ENCODE measurements around the gene PCDH10. TPM values are rescaled to one million over a fixed set of nuclear protein-coding genes. Genes with fewer than 3 reads are reported as not detected.

The PCDH10 gene
- total and polyA plus RNA-seq, 2 of the 4 experiments (the other 2 are of a cell fraction): 0.90 to 2.0 TPM

- no peak overlapping the region for H3K4me2 ChIP-seq (ENCODE audit: low read depth, low read length)
- no peak overlapping the region for H3K4me3 ChIP-seq (ENCODE audit: insufficient read depth, low read depth, low read length)
- H3K27me3 ChIP-seq (ENCODE audit: control insufficient read depth, insufficient read depth, low read length): no peaks in the 10 kb centered on the region
- H2BK5ac ChIP-seq (ENCODE audit: low read depth, low read length, poor library complexity, severe bottlenecking): no peak overlapping the region
- no peak for ATAC-seq (ENCODE audit: low read depth)
- dilution Hi-C loops (cut with HindIII; ENCODE audit: low sequenced_read_pairs, unreplicated experiment) (no loop called here), intact Hi-C loops (cut with micrococcal nuclease) (no loop called here), in situ Hi-C loops (cut with MboI; ENCODE audit: low sequenced_read_pairs) (no loop called here)
- H2BK120ac ChIP-seq (ENCODE audit: low read depth, low read length): no peak overlapping the region
- ChIA-PET POLR2A (ENCODE audit: unreplicated experiment) (no interaction called here), CTCF (no interaction called here)
- no peak overlapping the region for H3K27ac ChIP-seq (ENCODE audit: insufficient read depth, low read length)
- no CpG with 5 or more reads among the region's 3 CpGs for WGBS, 2 experiments (ENCODE audit: extremely low coverage in 2 of 2, insufficient read length in 1 of 2)
- TF ChIP-seq ELK1 (IDR thresholded peaks at IDR 0.05; ENCODE audit: borderline replicate concordance, low read depth, low read length) (no peak), POLR2A (IDR thresholded peaks at IDR 0.05; ENCODE audit: low read depth, low read length) (no peak), USF2 (IDR thresholded peaks at IDR 0.05; ENCODE audit: low read depth, low read length) (no peak), SMC3 (IDR thresholded peaks at IDR 0.05; ENCODE audit: low read depth, low read length) (no peak), RCOR1 (IDR thresholded peaks at IDR 0.05; ENCODE audit: insufficient replicate concordance, low read length) (no peak), BHLHE40 (IDR thresholded peaks at IDR 0.05; ENCODE audit: low read depth, low read length) (no peak), MAFK (IDR thresholded peaks at IDR 0.05; ENCODE audit: low read depth, low read length) (no peak), NFE2L2 (IDR thresholded peaks at IDR 0.05; ENCODE audit: low read depth, low read length) (no peak), RAD21 (IDR thresholded peaks at IDR 0.05; ENCODE audit: low read length) (no peak), FOS (IDR thresholded peaks at IDR 0.05; ENCODE audit: low read depth, low read length) (no peak), RFX5 (IDR thresholded peaks at IDR 0.05; ENCODE audit: low read depth, low read length) (no peak), CEBPB (IDR thresholded peaks at IDR 0.05; ENCODE audit: low read depth, low read length) (no peak), CTCF (conservative IDR thresholded peaks at IDR 0.05; ENCODE audit: low read depth, low read length) (no peak)
- no peak overlapping the region for H3K56ac ChIP-seq (ENCODE audit: extremely low read depth, insufficient read depth, low read length)
- H3K9ac ChIP-seq (ENCODE audit: low read depth, low read length): no peak overlapping the region
- no peaks in the 10 kb centered on the region for H3K4me1 ChIP-seq (ENCODE audit: control insufficient read depth, insufficient read depth, low read length)
- H3K23ac ChIP-seq (ENCODE audit: low read depth, low read length): no peak overlapping the region
- no TSS peak for BruUV-seq (replicated peaks)
- no peak overlapping the region for H3K18ac ChIP-seq (ENCODE audit: low read depth, low read length)
- no peak overlapping the region for H3K4ac ChIP-seq (ENCODE audit: low read depth, low read length)
- no peaks in the 10 kb centered on the region for H3K9me1 ChIP-seq (ENCODE audit: insufficient read depth, low read length)
- H2AFZ ChIP-seq (replicated peaks; ENCODE audit: low read length, poor library complexity): no peak overlapping the region
- no peaks in the 10 kb centered on the region for H4K20me1 ChIP-seq (ENCODE audit: insufficient read depth, low read length)
- H4K91ac ChIP-seq (ENCODE audit: insufficient read depth, low read depth, low read length): no peak overlapping the region
- no peak overlapping the region for H2BK20ac ChIP-seq (ENCODE audit: low read depth, low read length)
- no peak overlapping the region for H2AK5ac ChIP-seq (ENCODE audit: low read depth, low read length)
- DNase-seq: no peak
- no peak overlapping the region for H4K8ac ChIP-seq (ENCODE audit: low read depth in 2 of 2, low read length in 2 of 2)
- H2AK9ac ChIP-seq (replicated peaks; ENCODE audit: low read depth, low read length, poor library complexity): no peak overlapping the region
- H4K5ac ChIP-seq (ENCODE audit: low read depth, low read length): no peak overlapping the region
- H3K14ac ChIP-seq (replicated peaks; ENCODE audit: low read depth, low read length): no peak overlapping the region
- H3K9me3 ChIP-seq (ENCODE audit: control insufficient read depth, insufficient read depth, low read length): no peaks in the 10 kb centered on the region
- no peaks in the 10 kb centered on the region for H3K79me1 ChIP-seq (ENCODE audit: low read depth in 1 of 2, low read length in 2 of 2)
- no peaks in the 10 kb centered on the region for H3K36me3 ChIP-seq (ENCODE audit: control insufficient read depth, insufficient read depth, low read length)
- no peak overlapping the region for H2BK15ac ChIP-seq (ENCODE audit: low read depth, low read length)
Measured at GRCh38 chr4:133160853-133161252, 11.8 kb downstream of the PCDH10 start.
